Stimulated activated memory B cell treated with anti-CD40 and anti-IgM and Interleukin-4, amounts not matched to agents 10 μg/mL and 1 μg/mL and 100 μg/mL, for 72 hours (primary cell): ENCODE measurements around the gene ZSWIM4.
"Not testable (repeated sequence)": the region's sequence is repeated elsewhere in the genome, so short reads cannot be mapped to it uniquely, and the experiment has no call there.

Experiments
- ATAC-seq: fragments of 150-1000 bp; cut with Tn5 transposase; 2 replicates; pipeline ENCODE4 v1.10.0; 2021
- H3K27ac Mint-ChIP-seq: one replicate; pipeline ENCODE4 v1.8.0; 2022; ENCODE audit warnings: mild to moderate bottlenecking, mixed read lengths
- H3K27me3 Mint-ChIP-seq: one replicate; pipeline ENCODE4 v1.8.0; 2022; ENCODE audit warnings: mixed read lengths
- H3K36me3 Mint-ChIP-seq: one replicate; pipeline ENCODE4 v1.8.0; 2022; ENCODE audit warnings: mixed read lengths
- H3K4me1 Mint-ChIP-seq: one replicate; pipeline ENCODE4 v1.8.0; 2022; ENCODE audit warnings: mixed read lengths
- H3K4me3 Mint-ChIP-seq: one replicate; pipeline ENCODE4 v1.8.0; 2022; ENCODE audit warnings: mild to moderate bottlenecking, moderate library complexity, mixed read lengths
- H3K9me3 Mint-ChIP-seq: one replicate; pipeline ENCODE4 v1.8.0; 2022; ENCODE audit warnings: mixed read lengths

ZSWIM4 gene

GRCh38 chr19:13765395-13766094 is 29.7 kb upstream of the ZSWIM4 start:
- H3K36me3 Mint-ChIP-seq = peaks cover 7% of the 10 kb centered on the region
- H3K4me3 Mint-ChIP-seq = peak overlapping the region; percentile 81
- H3K9me3 Mint-ChIP-seq = no peaks in the 10 kb centered on the region
- no peak for ATAC-seq
- H3K27ac Mint-ChIP-seq = peak overlapping the region; percentile 55
- H3K27me3 Mint-ChIP-seq = no peaks in the 10 kb centered on the region
- H3K4me1 Mint-ChIP-seq = peaks cover 26% of the 10 kb centered on the region

- Mint-ChIP-seq H3K36me3 (peaks cover 7% of the 10 kb centered on the region), H3K4me3 (no peak overlapping the region), H3K4me1 (peaks cover 26% of the 10 kb centered on the region), H3K27ac (peak overlapping the region; percentile 55), H3K9me3 (no peaks in the 10 kb centered on the region), H3K27me3 (no peaks in the 10 kb centered on the region)
- ATAC-seq = no peak
Measured at GRCh38 chr19:13766095-13766481, 29.2 kb upstream of the ZSWIM4 start.

- Mint-ChIP-seq H3K27me3 (no peaks in the 10 kb centered on the region), H3K9me3 (no peaks in the 10 kb centered on the region), H3K27ac (no peak overlapping the region), H3K4me3 (no peak overlapping the region), H3K36me3 (peaks cover 7% of the 10 kb centered on the region), H3K4me1 (peaks cover 23% of the 10 kb centered on the region)
- no peak for ATAC-seq
Measured at GRCh38 chr19:13768510-13768909, 26.7 kb upstream of the ZSWIM4 start.

- Mint-ChIP-seq H3K27me3 (no peaks in the 10 kb centered on the region), H3K9me3 (no peaks in the 10 kb centered on the region), H3K4me3 (no peak overlapping the region), H3K36me3 (peaks cover 7% of the 10 kb centered on the region), H3K4me1 (peaks cover 27% of the 10 kb centered on the region), H3K27ac (no peak overlapping the region)
- no peak for ATAC-seq
Measured at GRCh38 chr19:13770013-13770635, 25.1 kb upstream of the ZSWIM4 start.

- no peaks in the 10 kb centered on the region for H3K27me3 Mint-ChIP-seq
- H3K27ac Mint-ChIP-seq = peak within 1 kb of the TSS; percentile 96
- peak; percentile 99 for ATAC-seq
- peak within 1 kb of the TSS; percentile 99 for H3K4me3 Mint-ChIP-seq
- H3K36me3 Mint-ChIP-seq = peaks cover 30% of the 10 kb centered on the region
- no peaks in the 10 kb centered on the region for H3K9me3 Mint-ChIP-seq
- H3K4me1 Mint-ChIP-seq = peaks cover 30% of the 10 kb centered on the region
Measured at GRCh38 chr19:13774217-13775191, 20.7 kb upstream of the ZSWIM4 start, which contains the start of gene C19orf53. C19orf53 (plus strand) TSS chr19:13774456; CDS start chr19:13774478, 22 bp downstream.

GRCh38 chr19:13778398-13778797 is 16.8 kb upstream of the ZSWIM4 start:
- Mint-ChIP-seq H3K27me3 (no peaks in the 10 kb centered on the region), H3K36me3 (peaks cover 23% of the 10 kb centered on the region), H3K27ac (no peak overlapping the region), H3K4me1 (peaks cover 37% of the 10 kb centered on the region), H3K9me3 (no peaks in the 10 kb centered on the region), H3K4me3 (no peak overlapping the region)
- ATAC-seq = no peak

- Mint-ChIP-seq H3K27ac (no peak overlapping the region), H3K4me3 (no peak overlapping the region), H3K27me3 (no peaks in the 10 kb centered on the region), H3K36me3 (peaks cover 23% of the 10 kb centered on the region), H3K4me1 (peaks cover 41% of the 10 kb centered on the region), H3K9me3 (no peaks in the 10 kb centered on the region)
- ATAC-seq = no peak
Measured at GRCh38 chr19:13778847-13779246, 16.4 kb upstream of the ZSWIM4 start.

GRCh38 chr19:13779794-13780193 is 15.4 kb upstream of the ZSWIM4 start:
- H3K9me3 Mint-ChIP-seq, H3K27me3 Mint-ChIP-seq, H3K27ac Mint-ChIP-seq, H3K4me3 Mint-ChIP-seq, ATAC-seq: not testable (repeated sequence)
- Mint-ChIP-seq H3K36me3 (peaks cover 23% of the 10 kb centered on the region), H3K4me1 (peaks cover 38% of the 10 kb centered on the region)

GRCh38 chr19:13781547-13781946 is 13.7 kb upstream of the ZSWIM4 start:
- H3K27ac Mint-ChIP-seq = no peak overlapping the region
- H3K36me3 Mint-ChIP-seq = peaks cover 19% of the 10 kb centered on the region
- no peaks in the 10 kb centered on the region for H3K9me3 Mint-ChIP-seq
- peaks cover 28% of the 10 kb centered on the region for H3K4me1 Mint-ChIP-seq
- ATAC-seq = no peak
- H3K4me3 Mint-ChIP-seq = no peak overlapping the region
- no peaks in the 10 kb centered on the region for H3K27me3 Mint-ChIP-seq

GRCh38 chr19:13782537-13782936 is 12.7 kb upstream of the ZSWIM4 start:
- peak overlapping the region; percentile 86 for H3K27ac Mint-ChIP-seq
- peaks cover 28% of the 10 kb centered on the region for H3K4me1 Mint-ChIP-seq
- ATAC-seq = no peak
- no peaks in the 10 kb centered on the region for H3K27me3 Mint-ChIP-seq
- no peak overlapping the region for H3K4me3 Mint-ChIP-seq
- H3K36me3 Mint-ChIP-seq = peaks cover 15% of the 10 kb centered on the region
- H3K9me3 Mint-ChIP-seq = no peaks in the 10 kb centered on the region

GRCh38 chr19:13783565-13784500 is 11.4 kb upstream of the ZSWIM4 start:
- H3K27me3 Mint-ChIP-seq = no peaks in the 10 kb centered on the region
- peaks cover 7% of the 10 kb centered on the region for H3K36me3 Mint-ChIP-seq
- ATAC-seq = peak; percentile 51
- peak overlapping the region; percentile 86 for H3K27ac Mint-ChIP-seq
- H3K9me3 Mint-ChIP-seq = no peaks in the 10 kb centered on the region
- peaks cover 37% of the 10 kb centered on the region for H3K4me1 Mint-ChIP-seq
- no peak overlapping the region for H3K4me3 Mint-ChIP-seq

GRCh38 chr19:13784731-13785452 is 10.4 kb upstream of the ZSWIM4 start:
- H3K27ac Mint-ChIP-seq = peak overlapping the region; percentile 60
- ATAC-seq = peak; percentile 77
- H3K9me3 Mint-ChIP-seq = no peaks in the 10 kb centered on the region
- no peaks in the 10 kb centered on the region for H3K36me3 Mint-ChIP-seq
- peaks cover 42% of the 10 kb centered on the region for H3K4me1 Mint-ChIP-seq
- H3K27me3 Mint-ChIP-seq = no peaks in the 10 kb centered on the region
- H3K4me3 Mint-ChIP-seq = peak overlapping the region; percentile 55

GRCh38 chr19:13788991-13789390 is 6.3 kb upstream of the ZSWIM4 start:
- Mint-ChIP-seq H3K4me1 (peaks cover 43% of the 10 kb centered on the region), H3K9me3 (no peaks in the 10 kb centered on the region), H3K36me3 (no peaks in the 10 kb centered on the region), H3K4me3 (no peak overlapping the region), H3K27ac (peak overlapping the region; percentile 98), H3K27me3 (no peaks in the 10 kb centered on the region)
- peak; percentile 42 for ATAC-seq

GRCh38 chr19:13790354-13790753 is 4.9 kb upstream of the ZSWIM4 start:
- Mint-ChIP-seq H3K27ac (peak overlapping the region; percentile 12), H3K9me3 (no peaks in the 10 kb centered on the region), H3K36me3 (no peaks in the 10 kb centered on the region), H3K4me1 (peaks cover 44% of the 10 kb centered on the region), H3K4me3 (no peak overlapping the region), H3K27me3 (no peaks in the 10 kb centered on the region)
- ATAC-seq = no peak
